GM12865 (cell line): Measurements from ENCODE around the gene KY.

Source experiments
- DNase-seq: peaks from one replicate; pipeline ENCODE4 v3.0.0; 2010; ENCODE audit warnings: low read depth
- H3K4me3 ChIP-seq: 2 replicates; pipeline ENCODE4 v1.5.1; 2011; ENCODE audit warnings: mild to moderate bottlenecking, low read depth, low read length, control low read depth
- TF ChIP-seq, protein P1 (sequence below): IDR thresholded peaks from 2 replicates; pipeline ENCODE4 v1.5.1; 2011; ENCODE audit warnings: low read length, control low read depth, low read depth, inconsistent platforms; ENCODE audit not compliant: insufficient read depth; ENCODE audit errors: missing control alignments

KY gene

DNA sequence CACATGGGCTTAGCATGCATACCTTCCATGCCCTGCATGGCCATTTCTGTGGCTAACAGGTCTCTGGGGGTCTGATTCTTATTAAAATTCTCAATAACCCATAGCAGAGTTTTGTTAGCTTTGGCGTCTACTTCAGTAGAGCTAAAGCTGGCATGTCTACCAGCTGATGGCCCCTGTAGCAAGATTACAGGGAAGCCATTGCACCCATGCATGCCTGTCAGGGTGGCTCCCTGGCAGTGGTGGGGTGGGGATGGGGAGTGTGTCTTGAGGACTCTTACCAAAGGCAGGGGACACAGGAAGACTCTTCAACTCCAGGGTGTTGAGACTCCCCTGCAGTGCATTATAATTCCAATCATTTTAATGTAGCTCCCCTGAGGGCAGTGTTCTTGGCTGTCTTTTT lies 4.7 kb downstream of the KY start:
- H3K4me3 ChIP-seq: no peak overlapping the region
- no peak for DNase-seq
- TF ChIP-seq, protein P1, sequence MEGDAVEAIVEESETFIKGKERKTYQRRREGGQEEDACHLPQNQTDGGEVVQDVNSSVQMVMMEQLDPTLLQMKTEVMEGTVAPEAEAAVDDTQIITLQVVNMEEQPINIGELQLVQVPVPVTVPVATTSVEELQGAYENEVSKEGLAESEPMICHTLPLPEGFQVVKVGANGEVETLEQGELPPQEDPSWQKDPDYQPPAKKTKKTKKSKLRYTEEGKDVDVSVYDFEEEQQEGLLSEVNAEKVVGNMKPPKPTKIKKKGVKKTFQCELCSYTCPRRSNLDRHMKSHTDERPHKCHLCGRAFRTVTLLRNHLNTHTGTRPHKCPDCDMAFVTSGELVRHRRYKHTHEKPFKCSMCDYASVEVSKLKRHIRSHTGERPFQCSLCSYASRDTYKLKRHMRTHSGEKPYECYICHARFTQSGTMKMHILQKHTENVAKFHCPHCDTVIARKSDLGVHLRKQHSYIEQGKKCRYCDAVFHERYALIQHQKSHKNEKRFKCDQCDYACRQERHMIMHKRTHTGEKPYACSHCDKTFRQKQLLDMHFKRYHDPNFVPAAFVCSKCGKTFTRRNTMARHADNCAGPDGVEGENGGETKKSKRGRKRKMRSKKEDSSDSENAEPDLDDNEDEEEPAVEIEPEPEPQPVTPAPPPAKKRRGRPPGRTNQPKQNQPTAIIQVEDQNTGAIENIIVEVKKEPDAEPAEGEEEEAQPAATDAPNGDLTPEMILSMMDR: no peak

DNA sequence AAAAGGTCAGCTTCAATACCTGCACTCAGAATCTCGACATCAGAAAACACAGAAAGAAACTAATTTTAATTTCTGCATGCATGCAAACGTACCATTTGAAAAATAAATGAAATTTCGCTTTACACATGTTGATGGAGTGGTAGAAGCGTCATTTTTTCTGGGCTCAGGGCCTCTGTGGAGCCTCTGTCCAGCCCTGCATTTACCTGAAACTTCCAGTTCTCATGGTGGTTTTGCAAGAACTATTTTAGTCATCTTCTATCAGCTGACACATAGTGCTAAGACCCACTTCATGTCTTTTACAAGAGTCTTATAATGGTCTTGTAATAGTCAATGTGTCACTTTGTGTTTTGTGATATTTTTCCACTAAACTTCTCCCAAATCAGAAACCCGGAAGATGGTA lies 5.3 kb downstream of the KY start:
- no peak for DNase-seq
- TF ChIP-seq, protein P1: no peak
- H3K4me3 ChIP-seq: no peak overlapping the region

DNA sequence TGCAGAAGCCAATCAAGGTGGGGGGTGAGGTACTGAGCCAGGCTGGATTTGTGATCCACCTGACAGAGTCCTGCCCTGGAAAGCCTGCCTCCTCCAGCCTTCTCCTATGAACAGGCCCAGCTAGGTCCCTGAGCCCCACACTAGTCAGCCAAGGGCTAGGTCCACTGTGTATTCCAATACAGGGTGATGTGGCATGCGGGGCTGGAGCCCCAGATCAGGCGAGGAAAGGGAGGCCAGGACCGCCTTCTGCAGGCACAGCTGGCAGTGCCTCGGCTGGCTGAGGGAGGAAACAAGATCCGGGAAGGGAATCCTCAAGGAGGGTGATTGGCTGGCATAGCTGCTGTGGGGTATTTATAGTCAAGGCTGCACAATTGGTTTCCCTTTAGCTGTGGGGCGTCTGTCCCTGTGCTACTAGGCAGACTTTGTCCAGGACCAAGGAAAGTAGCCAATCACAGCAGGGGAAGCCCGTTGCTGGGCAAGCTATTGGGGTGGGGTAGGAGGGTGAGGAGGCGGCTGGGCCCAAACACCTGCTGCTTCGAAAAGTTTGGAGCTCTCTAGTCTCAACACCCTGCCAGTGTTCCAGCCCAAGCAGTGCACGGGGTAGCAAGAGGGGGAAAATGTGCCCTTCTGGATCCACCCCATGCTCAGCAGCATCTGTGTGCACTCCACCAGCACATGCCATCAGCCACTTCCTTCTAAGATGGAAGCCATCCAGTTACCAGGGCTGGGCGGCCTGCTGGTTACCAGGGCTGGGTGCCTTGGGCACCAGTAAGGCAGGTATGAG lies 5.9 kb downstream of the KY start:
- peak; percentile 14 for DNase-seq
- no peak overlapping the region for H3K4me3 ChIP-seq
- TF ChIP-seq, protein P1: no peak

- no peak overlapping the region for H3K4me3 ChIP-seq
- DNase-seq: no peak
- TF ChIP-seq, protein P1: no peak
Measured at GRCh38 chr3:134643150-134643675, 7.6 kb downstream of the KY start.

DNA sequence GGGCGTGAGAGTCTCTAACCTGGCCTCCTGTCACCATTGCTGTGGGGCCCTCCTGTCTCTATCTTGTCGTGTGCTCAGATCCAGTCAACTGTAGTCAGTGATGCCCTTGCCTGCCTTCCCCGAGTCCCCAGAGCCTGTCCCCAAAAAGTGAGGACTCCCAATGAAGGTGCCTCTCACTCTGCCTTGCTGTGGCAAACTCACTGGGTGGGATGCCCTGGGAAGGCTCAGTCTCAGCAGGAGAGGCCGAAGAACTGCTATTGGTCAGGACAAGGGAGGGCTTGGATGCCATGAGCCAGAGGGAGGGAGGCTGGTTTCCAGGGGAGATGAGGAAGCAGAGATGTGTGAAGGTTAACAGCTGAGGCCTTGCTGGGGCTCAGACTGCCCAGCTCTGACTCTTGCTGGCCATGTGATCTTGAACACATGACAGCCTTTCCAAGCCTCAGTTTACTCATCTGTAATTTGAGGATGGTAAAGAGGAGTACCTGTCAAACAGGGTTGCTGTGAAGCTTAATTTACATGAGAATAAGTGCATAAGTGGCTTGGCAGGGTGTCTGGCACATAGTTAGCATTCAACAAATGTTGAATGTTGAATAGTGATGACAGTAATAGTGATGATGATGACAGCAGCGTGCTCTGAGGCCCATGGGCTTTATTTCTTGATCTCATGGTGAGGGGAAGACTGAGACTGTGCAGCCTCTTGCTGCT lies 8.2 kb downstream of the KY start:
- TF ChIP-seq, protein P1: no peak
- no peak overlapping the region for H3K4me3 ChIP-seq
- DNase-seq: no peak

GRCh38 chr3:134641671-134642300 lies 9.0 kb downstream of the KY start:
- TF ChIP-seq, protein P1: no peak
- no peak overlapping the region for H3K4me3 ChIP-seq
- no peak for DNase-seq
